ENCODE measurements around the gene CRYGS.
"Not testable (repeated sequence)": the region's sequence is repeated elsewhere in the genome, so short reads cannot be mapped to it uniquely, and the experiment has no call there.

The CRYGS gene

DNA sequence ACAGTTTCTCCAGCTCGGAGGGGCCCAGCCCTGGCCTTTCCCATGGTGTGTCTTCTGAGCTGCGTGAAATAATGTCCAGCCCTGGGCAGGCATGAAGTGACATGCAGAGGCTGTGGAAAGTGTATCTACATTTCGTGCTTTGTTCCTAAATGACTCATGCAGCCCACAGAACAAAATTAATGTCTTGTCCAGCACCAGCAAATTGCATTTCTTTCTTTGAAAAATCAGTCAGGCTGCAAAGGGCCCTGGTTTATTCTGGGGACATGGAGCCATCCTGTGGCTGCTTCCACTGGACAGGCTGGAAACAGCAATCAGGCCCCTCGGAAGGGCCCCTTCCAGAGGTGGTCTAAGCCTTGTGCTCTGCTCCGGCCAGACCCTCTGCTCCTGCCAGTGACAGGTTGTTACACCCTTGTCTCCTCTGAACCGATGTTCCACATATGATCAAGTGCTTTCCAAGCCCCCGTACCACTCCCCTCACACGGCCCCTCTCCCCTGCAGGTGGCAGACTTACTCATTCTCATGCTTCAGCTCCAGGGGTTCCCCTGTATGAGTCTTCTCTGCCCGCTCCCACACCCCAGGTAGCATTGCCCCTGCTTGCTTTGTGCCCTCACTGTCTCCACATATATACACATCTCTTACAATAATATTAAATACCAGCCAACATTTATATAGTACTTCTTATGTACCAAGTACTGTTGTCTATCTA lies 33.7 kb downstream of the CRYGS start:
- DNase-seq (ENCODE audit: low spot score), result peak; percentile 44
- TF ChIP-seq, protein P1, sequence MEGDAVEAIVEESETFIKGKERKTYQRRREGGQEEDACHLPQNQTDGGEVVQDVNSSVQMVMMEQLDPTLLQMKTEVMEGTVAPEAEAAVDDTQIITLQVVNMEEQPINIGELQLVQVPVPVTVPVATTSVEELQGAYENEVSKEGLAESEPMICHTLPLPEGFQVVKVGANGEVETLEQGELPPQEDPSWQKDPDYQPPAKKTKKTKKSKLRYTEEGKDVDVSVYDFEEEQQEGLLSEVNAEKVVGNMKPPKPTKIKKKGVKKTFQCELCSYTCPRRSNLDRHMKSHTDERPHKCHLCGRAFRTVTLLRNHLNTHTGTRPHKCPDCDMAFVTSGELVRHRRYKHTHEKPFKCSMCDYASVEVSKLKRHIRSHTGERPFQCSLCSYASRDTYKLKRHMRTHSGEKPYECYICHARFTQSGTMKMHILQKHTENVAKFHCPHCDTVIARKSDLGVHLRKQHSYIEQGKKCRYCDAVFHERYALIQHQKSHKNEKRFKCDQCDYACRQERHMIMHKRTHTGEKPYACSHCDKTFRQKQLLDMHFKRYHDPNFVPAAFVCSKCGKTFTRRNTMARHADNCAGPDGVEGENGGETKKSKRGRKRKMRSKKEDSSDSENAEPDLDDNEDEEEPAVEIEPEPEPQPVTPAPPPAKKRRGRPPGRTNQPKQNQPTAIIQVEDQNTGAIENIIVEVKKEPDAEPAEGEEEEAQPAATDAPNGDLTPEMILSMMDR (conservative IDR thresholded peaks at IDR 0.05; ENCODE audit: low read depth), result no peak
- ChIA-PET CTCF (interaction anchor here (0.6 kb wide), 1 partner anchor 253 kb away, joined by 3 read pairs; no protein-coding TSS in a partner anchor), POLR2A (ENCODE audit: low non-redundant PET) (no interaction called here)
- peak overlapping the region; percentile 26; the same call in 1 of the 2 replicates for H3K27ac ChIP-seq

DNA sequence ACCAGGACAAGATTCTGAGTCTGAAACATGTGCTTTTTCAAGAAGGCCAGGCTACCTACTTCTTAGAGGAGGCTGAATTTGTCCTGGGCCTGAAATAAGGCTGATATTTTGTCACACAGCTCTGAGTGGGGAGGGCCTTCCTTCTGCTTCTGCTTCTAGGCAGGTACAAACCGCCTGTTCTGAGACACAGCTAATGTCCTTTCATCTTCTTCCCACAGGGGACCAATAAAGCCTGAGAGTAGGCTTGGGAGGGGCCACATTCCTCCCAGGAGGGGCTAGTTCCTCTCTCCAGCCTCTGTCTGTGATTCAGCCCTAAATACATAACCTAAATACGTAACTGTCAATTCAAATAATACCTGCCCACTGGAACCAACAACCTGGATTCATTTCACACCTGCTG lies 34.8 kb downstream of the CRYGS start:
- H3K27ac ChIP-seq, result no peak overlapping the region
- TF ChIP-seq, protein P1 (conservative IDR thresholded peaks at IDR 0.05; ENCODE audit: low read depth), result no peak
- POLR2A ChIA-PET (ENCODE audit: low non-redundant PET), result no interaction called here
- DNase-seq (ENCODE audit: low spot score), result no peak
- CTCF ChIA-PET, result no interaction called here

DNA sequence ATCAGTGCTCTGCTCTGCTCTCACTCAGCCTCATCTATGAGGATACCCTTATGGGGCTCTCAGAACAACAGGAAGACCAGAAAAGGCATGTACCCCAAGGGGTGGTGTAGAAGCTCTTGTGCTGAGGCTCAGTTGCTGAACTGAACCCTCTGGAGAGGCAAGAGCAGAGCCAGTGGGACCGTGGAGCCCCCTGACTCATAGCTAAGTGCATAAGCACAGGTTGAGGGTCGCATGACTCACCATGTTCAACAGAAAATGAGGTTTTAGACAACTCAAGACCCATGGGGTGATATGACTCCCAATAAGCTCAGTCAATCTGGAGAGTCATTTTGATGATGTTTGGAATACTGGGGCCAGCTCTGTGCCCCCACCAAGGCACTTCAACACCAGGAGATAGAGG lies 37.3 kb downstream of the CRYGS start:
- DNase-seq (ENCODE audit: low spot score), result no peak
- ChIA-PET POLR2A (ENCODE audit: low non-redundant PET) (no interaction called here), CTCF (interaction anchor here (0.5 to 0.7 kb wide), 2 partner anchors 153 to 675 kb away, joined by 3 read pairs; no protein-coding TSS in a partner anchor)
- H3K27ac ChIP-seq, result no peak overlapping the region
- TF ChIP-seq, protein P1 (conservative IDR thresholded peaks at IDR 0.05; ENCODE audit: low read depth), result no peak

DNA sequence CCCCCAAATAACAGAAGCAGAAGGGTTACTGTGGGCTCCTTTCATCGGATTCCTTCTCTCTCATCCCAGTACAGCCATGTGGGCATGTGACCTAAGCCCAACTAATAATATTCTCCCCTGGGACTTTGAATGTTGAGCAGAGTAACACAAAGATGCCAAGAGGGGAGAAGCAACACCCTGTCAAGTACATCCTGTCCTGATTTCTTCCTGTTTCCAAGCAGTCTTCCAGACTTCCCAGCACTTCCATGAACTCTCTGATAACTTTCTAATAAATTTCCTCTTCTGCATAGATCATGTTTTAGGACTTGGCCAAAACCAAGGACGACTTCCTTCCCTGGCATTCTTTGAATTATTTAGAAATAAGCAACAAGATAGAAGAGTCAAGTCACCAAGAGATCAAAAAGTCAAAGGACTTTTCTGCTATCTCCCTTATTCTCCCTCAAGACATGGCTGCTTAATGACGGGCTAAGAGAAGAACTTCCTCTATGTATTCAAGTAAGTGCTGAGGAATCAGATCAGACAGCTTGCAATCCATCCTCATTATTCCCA lies 37.9 kb downstream of the CRYGS start:
- TF ChIP-seq, protein P1 (conservative IDR thresholded peaks at IDR 0.05; ENCODE audit: low read depth), result no peak
- ChIA-PET POLR2A (ENCODE audit: low non-redundant PET) (interaction anchor here (0.6 kb wide), 1 partner anchor 263 kb away, joined by 4 read pairs; no protein-coding TSS in a partner anchor), CTCF (interaction anchor here (0.5 to 0.7 kb wide), 2 partner anchors 154 to 676 kb away, joined by 3 read pairs; no protein-coding TSS in a partner anchor)
- H3K27ac ChIP-seq, result no peak overlapping the region
- DNase-seq (ENCODE audit: low spot score), result no peak

DNA sequence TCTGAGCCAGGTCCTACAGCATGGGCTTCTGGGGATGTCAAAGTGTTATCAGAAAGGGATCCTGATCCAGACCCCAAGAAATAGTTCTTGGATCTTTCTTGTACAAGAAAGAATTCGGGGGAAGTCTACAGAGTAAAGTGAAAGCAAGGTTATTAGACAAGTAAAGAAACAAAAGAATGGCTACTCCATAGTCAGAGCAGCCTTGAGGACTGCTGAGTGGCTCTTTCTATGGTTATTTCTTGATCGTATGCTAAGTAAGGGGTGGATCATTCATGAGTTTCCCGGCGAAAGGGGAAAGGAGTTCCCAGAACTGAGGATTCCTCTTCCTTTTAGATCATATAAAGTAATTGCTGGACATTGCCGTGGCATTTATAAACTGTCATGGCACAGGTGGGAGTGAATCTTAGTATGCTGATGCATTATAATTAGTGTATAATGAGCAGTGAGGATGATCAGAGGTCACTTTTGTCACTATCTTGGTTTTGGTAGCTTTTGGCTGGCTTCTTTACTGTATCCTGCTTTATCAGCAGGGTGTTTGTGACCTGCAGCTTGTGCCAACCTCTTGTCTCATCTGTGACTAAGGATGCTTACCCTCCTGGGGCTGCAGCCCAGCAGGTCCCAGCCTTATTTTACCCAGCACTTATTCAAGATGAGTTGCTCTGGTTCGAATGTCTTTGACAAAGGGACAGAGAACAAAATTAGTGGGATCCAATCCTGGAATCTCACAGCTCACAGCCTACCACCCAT lies 41.0 kb downstream of the CRYGS start:
- TF ChIP-seq, protein P1 (conservative IDR thresholded peaks at IDR 0.05; ENCODE audit: low read depth), result no peak
- CTCF ChIA-PET, result no interaction called here
- no peak overlapping the region for H3K27ac ChIP-seq
- no peak for DNase-seq (ENCODE audit: low spot score)
- POLR2A ChIA-PET (ENCODE audit: low non-redundant PET), result no interaction called here

DNA sequence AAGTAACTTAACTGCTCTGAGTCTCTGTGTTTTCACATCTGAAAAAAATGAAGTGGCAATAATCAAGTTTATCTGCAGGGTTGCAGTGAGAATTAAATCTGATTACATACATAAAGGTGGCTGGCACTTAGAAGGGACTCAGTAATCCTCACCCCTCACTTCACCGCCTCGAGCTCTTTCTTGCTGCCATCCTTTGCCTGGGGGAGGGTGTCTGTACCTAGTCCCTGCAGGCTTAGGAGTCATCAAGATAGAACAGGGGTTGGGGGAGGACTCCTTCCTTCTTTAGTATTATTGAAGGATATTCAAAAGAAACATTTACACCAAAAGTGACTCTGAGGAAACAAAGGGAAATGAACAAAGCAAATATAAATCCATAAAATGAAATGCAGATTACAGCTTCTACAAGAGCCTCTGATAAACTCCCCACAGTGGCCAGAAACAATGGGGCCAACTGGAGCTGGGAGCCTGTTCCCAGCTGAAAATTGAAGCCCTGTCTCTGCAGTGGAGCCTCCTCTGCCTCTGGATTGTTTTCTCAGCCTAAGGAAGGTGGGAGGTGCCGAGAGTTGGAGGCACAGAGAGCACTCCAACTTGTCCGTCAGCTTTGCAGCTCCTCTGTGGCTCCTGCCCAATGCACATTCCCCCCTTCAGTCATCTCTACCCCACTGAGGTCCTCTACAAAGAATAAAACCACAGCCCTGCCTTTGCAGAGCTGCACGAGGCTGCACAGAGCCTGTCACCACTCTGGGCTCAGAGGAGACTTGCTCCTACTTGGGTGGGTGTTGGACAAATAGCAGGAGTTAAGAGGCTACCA lies 41.8 kb downstream of the CRYGS start:
- no peak for DNase-seq (ENCODE audit: low spot score)
- TF ChIP-seq, protein P1 (conservative IDR thresholded peaks at IDR 0.05; ENCODE audit: low read depth), result no peak
- ChIA-PET POLR2A (ENCODE audit: low non-redundant PET) (no interaction called here), CTCF (no interaction called here)
- H3K27ac ChIP-seq, result no peak overlapping the region

DNA sequence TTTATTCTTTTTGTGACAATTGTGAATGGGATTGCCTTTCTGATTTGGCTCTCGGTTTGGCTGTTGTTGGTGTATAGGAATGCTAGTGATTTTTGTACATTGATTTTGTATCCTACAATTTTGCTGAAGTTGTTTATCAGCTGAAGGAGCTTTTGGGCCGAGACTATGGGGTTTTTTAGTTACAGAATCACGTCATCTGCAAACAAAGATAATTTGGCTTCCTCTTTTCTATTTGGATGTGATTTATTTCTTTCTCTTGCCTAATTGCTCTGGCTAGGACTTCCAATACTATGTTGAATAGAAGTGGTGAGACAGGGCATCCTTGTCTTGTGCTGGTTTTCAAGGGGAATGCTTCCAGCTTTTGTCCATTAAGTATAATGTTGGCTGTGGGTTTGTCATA lies 44.2 kb downstream of the CRYGS start:
- DNase-seq (ENCODE audit: low spot score); H3K27ac ChIP-seq; CTCF ChIA-PET; POLR2A ChIA-PET (ENCODE audit: low non-redundant PET): not testable (repeated sequence)

DNA sequence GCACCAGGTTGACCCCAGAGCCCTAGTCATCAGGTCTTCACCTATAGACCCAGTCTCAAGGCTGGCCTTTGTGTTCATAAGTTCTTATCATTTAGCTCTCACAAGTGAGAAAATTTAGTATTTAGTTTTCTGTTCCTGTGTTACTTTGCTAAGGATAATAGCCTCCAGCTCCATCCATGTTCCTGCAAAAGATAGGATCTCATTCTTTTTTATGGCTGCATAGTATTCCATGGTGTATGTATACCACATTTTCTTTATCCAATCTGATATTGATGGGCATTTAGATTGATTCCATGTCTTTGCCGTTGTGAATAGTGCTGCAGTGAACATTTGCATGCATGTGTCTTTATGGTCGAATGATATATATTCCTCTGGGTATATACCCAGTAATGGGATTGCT lies 46.2 kb downstream of the CRYGS start:
- POLR2A ChIA-PET (ENCODE audit: low non-redundant PET); DNase-seq (ENCODE audit: low spot score); H3K27ac ChIP-seq; CTCF ChIA-PET: not testable (repeated sequence)

All from RWPE1 (cell line).